Ecto neural progenitor cell (in vitro differentiated cells): ENCODE data around the gene ACOT7.

Experiments
- DNase-seq: peaks from one replicate; pipeline ENCODE4 v3.0.0-alpha.2; 2018; ENCODE audit warnings: low spot score

Gene ACOT7

GRCh38 chr1:6285336-6285735 lies 108.2 kb downstream of the ACOT7 start:
- no peak for DNase-seq

- no peak for DNase-seq
Measured at GRCh38 chr1:6282577-6283270, 110.8 kb downstream of the ACOT7 start.

- no peak for DNase-seq
Measured at GRCh38 chr1:6281511-6282402, 111.8 kb downstream of the ACOT7 start.

GRCh38 chr1:6280761-6281451 lies 112.7 kb downstream of the ACOT7 start:
- DNase-seq = peak; percentile 74

- no peak for DNase-seq
Measured at GRCh38 chr1:6279613-6280383, 113.8 kb downstream of the ACOT7 start.

GRCh38 chr1:6279066-6279465 lies 114.5 kb downstream of the ACOT7 start:
- no peak for DNase-seq

- DNase-seq = no peak
Measured at GRCh38 chr1:6278263-6278662, 115.3 kb downstream of the ACOT7 start.

- no peak for DNase-seq
Measured at GRCh38 chr1:6276811-6277555, 116.6 kb downstream of the ACOT7 start.

GRCh38 chr1:6275826-6276782 lies 117.5 kb downstream of the ACOT7 start:
- peak; percentile 60 for DNase-seq

- DNase-seq = no peak
Measured at GRCh38 chr1:6274622-6275139, 118.9 kb downstream of the ACOT7 start.

GRCh38 chr1:6274102-6274501 lies 119.5 kb downstream of the ACOT7 start:
- DNase-seq = no peak

- DNase-seq = no peak
Measured at GRCh38 chr1:6273380-6273891, 120.1 kb downstream of the ACOT7 start.

- DNase-seq = no peak
Measured at GRCh38 chr1:6272868-6273267, 120.7 kb downstream of the ACOT7 start.

GRCh38 chr1:6272452-6272851 lies 121.1 kb downstream of the ACOT7 start:
- no peak for DNase-seq

GRCh38 chr1:6271554-6271953 lies 122.0 kb downstream of the ACOT7 start:
- no peak for DNase-seq

- no peak for DNase-seq
Measured at GRCh38 chr1:6271006-6271405, 122.6 kb downstream of the ACOT7 start.

GRCh38 chr1:6270401-6270800 lies 123.2 kb downstream of the ACOT7 start:
- DNase-seq = no peak

GRCh38 chr1:6269720-6270400 lies 123.7 kb downstream of the ACOT7 start:
- no peak for DNase-seq

GRCh38 chr1:6269296-6269695 lies 124.3 kb downstream of the ACOT7 start:
- no peak for DNase-seq
